Lower leg skin (tissue), 3 donors: ENCODE data around the gene LPIN1.

Experiments used
- CTCF ChIP-seq, 3 donors: fragments of 450-650 bp; IDR thresholded peaks; one replicate each; pipeline ENCODE4 v1.5.1; 2016; ENCODE audit warnings: antibody characterized with exemption in 3 of 3, mild to moderate bottlenecking in 3 of 3, moderate library complexity in 2 of 3
- POLR2A ChIP-seq, 2 donors: fragments of 450-650 bp; IDR thresholded peaks; one replicate each; pipeline ENCODE4 v1.6.1; 2016 to 2017; ENCODE audit warnings: antibody characterized with exemption in 2 of 2, mild to moderate bottlenecking in 1 of 2, moderate library complexity in 1 of 2

DNA sequence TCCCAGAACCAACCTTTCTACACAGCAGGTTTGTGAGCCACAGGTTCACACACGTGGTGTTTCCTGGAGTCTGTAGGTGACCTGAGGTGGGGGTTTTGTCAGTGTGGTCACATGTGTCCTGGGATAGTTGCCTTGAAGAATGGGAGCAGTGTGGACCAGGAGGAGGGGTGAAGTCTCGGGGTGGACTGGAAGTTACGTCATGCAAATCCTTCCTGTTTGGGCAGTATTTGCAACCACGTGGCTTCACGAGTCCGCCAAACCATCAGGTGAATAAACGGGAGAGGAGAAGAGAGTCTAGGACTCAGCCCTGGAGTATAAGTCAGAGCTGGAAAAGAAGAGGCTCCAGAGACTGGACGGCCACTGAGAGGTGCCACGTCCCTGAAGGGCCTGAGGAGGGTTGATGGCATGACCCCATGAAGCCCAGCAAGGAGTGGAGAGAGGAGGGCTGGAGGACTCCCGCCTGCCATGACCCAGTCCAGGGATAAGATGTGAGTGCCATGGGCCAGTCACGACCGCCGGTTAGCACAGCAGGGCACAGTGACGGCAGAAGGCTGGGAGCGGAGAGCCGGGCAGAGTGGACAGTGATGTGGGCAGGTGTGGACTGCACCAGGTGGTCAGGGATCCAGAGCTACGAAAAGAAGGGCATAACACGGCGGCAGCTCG is 16.5 kb downstream of the LPIN1 start:
- TF ChIP-seq CTCF (IDR thresholded peaks at IDR 0.05): no peak
- TF ChIP-seq POLR2A (IDR thresholded peaks at IDR 0.05): no peak
